ENCODE results near the gene RAPGEF1.

Gene RAPGEF1

GRCh38 chr9:131528886-131529505 is 210.9 kb downstream of the RAPGEF1 start (continued):
- TF ChIP-seq ZBTB11 (tag by site-specific recombination; conservative IDR thresholded peaks at IDR 0.05; ENCODE audit: low read depth) (no peak), ZNF530 (tag by site-specific recombination; IDR thresholded peaks at IDR 0.05; ENCODE audit: low read depth) (no peak), ZNF488 (tag by site-specific recombination; IDR thresholded peaks at IDR 0.05) (no peak), ZNF416 (tag by site-specific recombination; IDR thresholded peaks at IDR 0.05) (no peak), ZNF529 (tag by site-specific recombination; IDR thresholded peaks at IDR 0.05; ENCODE audit: insufficient replicate concordance) (no peak), ZNF645 (tag by site-specific recombination; IDR thresholded peaks at IDR 0.05) (no peak), ZNF311 (tag by site-specific recombination; IDR thresholded peaks at IDR 0.05; ENCODE audit: borderline replicate concordance) (no peak), ZNF549 (tag by site-specific recombination; IDR thresholded peaks at IDR 0.05) (no peak), ZNF629 (tag by site-specific recombination; IDR thresholded peaks at IDR 0.05) (no peak), ZNF658 (tag by site-specific recombination; IDR thresholded peaks at IDR 0.05) (no peak), SALL2 (tag by site-specific recombination; IDR thresholded peaks at IDR 0.05; ENCODE audit: borderline replicate concordance) (no peak)

GRCh38 chr9:131528186-131528585 is 211.7 kb downstream of the RAPGEF1 start:
- POLR2A ChIA-PET: no interaction called here
- Histone ChIP-seq H3K27ac (ENCODE audit: extremely low read depth, low read depth, low read length) (no peak overlapping the region), H3K36me3 (ENCODE audit: control insufficient read depth in 2 of 2, insufficient read depth in 1 of 2, low read length in 2 of 2) (peaks cover 17 to 71% of the 10 kb centered on the region in 2 experiments; a peak in 2 of 3 replicates), H3K4me1 (ENCODE audit: control insufficient read depth, insufficient read depth, low read length) (0 out of 2 replicates have a peak, but pooled peaks cover 2% of the 10 kb centered on the region), H3K9me3 (ENCODE audit: control insufficient read depth, insufficient read depth, low read depth, low read length) (no peaks in the 10 kb centered on the region), H3K4me3 (ENCODE audit: low read depth, low read length) (no peak overlapping the region)
- CTCF ChIA-PET: no interaction called here
- no peak for TF ChIP-seq ZNF623 (tag by site-specific recombination; IDR thresholded peaks at IDR 0.05)
- no peak for TF ChIP-seq ZNF155 (tag by site-specific recombination; IDR thresholded peaks at IDR 0.05)
- no peak for TF ChIP-seq SP3 (tag by site-specific recombination; IDR thresholded peaks at IDR 0.05)
- no peak for TF ChIP-seq ZNF561 (tag by site-specific recombination; IDR thresholded peaks at IDR 0.05; ENCODE audit: borderline replicate concordance)
- TF ChIP-seq PRDM2 (tag by site-specific recombination; IDR thresholded peaks at IDR 0.05; ENCODE audit: borderline replicate concordance): no peak
- no peak for TF ChIP-seq ZNF701 (tag by site-specific recombination; IDR thresholded peaks at IDR 0.05)
- no peak for TF ChIP-seq ZNF791 (tag by site-specific recombination; IDR thresholded peaks at IDR 0.05)
- TF ChIP-seq ZNF660 (tag by site-specific recombination; IDR thresholded peaks at IDR 0.05): no peak
- no peak for TF ChIP-seq ZNF664 (tag by site-specific recombination; IDR thresholded peaks at IDR 0.05)
- TF ChIP-seq TCF7L2 (IDR thresholded peaks at IDR 0.05; ENCODE audit: borderline replicate concordance, low read depth, low read length): no peak
- TF ChIP-seq, protein P1, sequence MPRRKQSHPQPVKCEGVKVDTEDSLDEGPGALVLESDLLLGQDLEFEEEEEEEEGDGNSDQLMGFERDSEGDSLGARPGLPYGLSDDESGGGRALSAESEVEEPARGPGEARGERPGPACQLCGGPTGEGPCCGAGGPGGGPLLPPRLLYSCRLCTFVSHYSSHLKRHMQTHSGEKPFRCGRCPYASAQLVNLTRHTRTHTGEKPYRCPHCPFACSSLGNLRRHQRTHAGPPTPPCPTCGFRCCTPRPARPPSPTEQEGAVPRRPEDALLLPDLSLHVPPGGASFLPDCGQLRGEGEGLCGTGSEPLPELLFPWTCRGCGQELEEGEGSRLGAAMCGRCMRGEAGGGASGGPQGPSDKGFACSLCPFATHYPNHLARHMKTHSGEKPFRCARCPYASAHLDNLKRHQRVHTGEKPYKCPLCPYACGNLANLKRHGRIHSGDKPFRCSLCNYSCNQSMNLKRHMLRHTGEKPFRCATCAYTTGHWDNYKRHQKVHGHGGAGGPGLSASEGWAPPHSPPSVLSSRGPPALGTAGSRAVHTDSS (tag by site-specific recombination; IDR thresholded peaks at IDR 0.05): no peak
